Endodermal cell (in vitro differentiated cells): ENCODE results near the gene MFN2. TPM values are rescaled to one million over a fixed set of nuclear protein-coding genes. Genes with fewer than 3 reads are reported as not detected.

ENCODE experiments used
- DNase-seq: peaks from one replicate; pipeline ENCODE4 v3.0.0-alpha.2; 2017
- H3K27ac ChIP-seq: 2 replicates; pipeline ENCODE4 v1.5.1; 2013; ENCODE audit warnings: mild to moderate bottlenecking, low read depth, low read length, moderate library complexity
- H3K27me3 ChIP-seq: 2 replicates; pipeline ENCODE4 v1.6.1; 2013; ENCODE audit warnings: mild to moderate bottlenecking, low read length, moderate library complexity; ENCODE audit not compliant: insufficient read depth, control insufficient read depth, poor library complexity, severe bottlenecking
- H3K36me3 ChIP-seq: 2 replicates; pipeline ENCODE4 v1.7.0; 2013; ENCODE audit warnings: mild to moderate bottlenecking, low read length, moderate library complexity; ENCODE audit not compliant: control insufficient read depth, insufficient read depth
- H3K4me1 ChIP-seq: one replicate; pipeline ENCODE4 v1.7.0; 2013; ENCODE audit warnings: low read length; ENCODE audit not compliant: control insufficient read depth, insufficient read depth
- H3K4me3 ChIP-seq: 2 replicates; pipeline ENCODE4 v1.5.1; 2013; ENCODE audit warnings: mild to moderate bottlenecking, low read length, moderate library complexity
- H3K9ac ChIP-seq: 2 replicates; pipeline ENCODE4 v1.6.1; 2013; ENCODE audit warnings: mild to moderate bottlenecking, low read length, moderate library complexity; ENCODE audit not compliant: poor library complexity, severe bottlenecking; ENCODE audit errors: extremely low read depth
- H3K9me3 ChIP-seq: 2 replicates; pipeline ENCODE4 v1.6.1; 2013; ENCODE audit warnings: mild to moderate bottlenecking, low read length, moderate library complexity; ENCODE audit not compliant: control insufficient read depth
- H3K27ac Mint-ChIP-seq: 2 replicates; pipeline ENCODE4 v1.8.0; 2020; ENCODE audit warnings: mixed read lengths
- H3K27me3 Mint-ChIP-seq: 2 replicates; pipeline ENCODE4 v1.8.0; 2021; ENCODE audit warnings: mild to moderate bottlenecking, mixed read lengths; ENCODE audit not compliant: insufficient read depth
- H3K36me3 Mint-ChIP-seq: 2 replicates; pipeline ENCODE4 v1.8.0; 2020; ENCODE audit warnings: low read depth, mixed read lengths
- H3K4me1 Mint-ChIP-seq: 2 replicates; pipeline ENCODE4 v1.8.0; 2020; ENCODE audit warnings: mixed read lengths
- H3K4me3 Mint-ChIP-seq: 2 replicates; pipeline ENCODE4 v1.8.0; 2020; ENCODE audit warnings: mild to moderate bottlenecking, moderate library complexity, mixed read lengths
- H3K9me3 Mint-ChIP-seq: 2 replicates; pipeline ENCODE4 v1.8.0; 2020; ENCODE audit warnings: mild to moderate bottlenecking, mixed read lengths
- CTCF ChIP-seq: fragments of 200-600 bp; sonication (generic); conservative IDR thresholded peaks from 2 replicates; pipeline ENCODE4 v1.5.0; 2021; ENCODE audit warnings: antibody characterized with exemption, mild to moderate bottlenecking
- WGBS, 2 experiments: methylation state at CpG; one replicate each; pipeline versions ENCODE4 v1.1.5 to v1.1.7; 2013; ENCODE audit warnings: missing lambda C conversion rate in 2 of 2, mixed read lengths in 1 of 2; ENCODE audit not compliant: insufficient coverage in 1 of 2, insufficient read length in 1 of 2; 5-methylcytosine and 5-hydroxymethylcytosine counted together
- total RNA-seq, 2 donors: library from RNA; stranded (reverse); fragmentation: NEBNext Ultra II Directional in 1 of 2; extraction: Animal tissue kit (Norgen Biotek cat#: 25700) in 1 of 2; gene quantifications; 2 replicates in 1 of 2; 3 replicates in 1 of 2; pipeline ENCODE4 v1.2.1, GENCODE V29; 2021

MFN2 gene
- total RNA-seq, 2 donors from 2014 or later: 41.7 to 56.3 TPM

GRCh38 chr1:12028248-12028647, 48.0 kb downstream of the MFN2 start:
- H3K36me3 ChIP-seq: peaks cover 67% of the 10 kb centered on the region
- no peaks in the 10 kb centered on the region for H3K4me1 ChIP-seq
- no peak overlapping the region for H3K4me3 ChIP-seq
- H3K4me1 Mint-ChIP-seq: no peaks in the 10 kb centered on the region
- no peak for DNase-seq
- H3K4me3 Mint-ChIP-seq: no peak overlapping the region
- no peaks in the 10 kb centered on the region for H3K27me3 Mint-ChIP-seq
- H3K27ac ChIP-seq: no peak overlapping the region
- no peaks in the 10 kb centered on the region for H3K9me3 ChIP-seq
- WGBS, 2 experiments: 93 to 94% methylated on average over 8 of the region's 8 CpGs
- H3K9ac ChIP-seq: no peak overlapping the region
- peaks cover 61% of the 10 kb centered on the region for H3K36me3 Mint-ChIP-seq
- no peaks in the 10 kb centered on the region for H3K27me3 ChIP-seq
- H3K27ac Mint-ChIP-seq: no peak overlapping the region
- no peak for TF ChIP-seq CTCF
- no peaks in the 10 kb centered on the region for H3K9me3 Mint-ChIP-seq

GRCh38 chr1:12028957-12029511, 48.8 kb downstream of the MFN2 start:
- Histone ChIP-seq H3K4me3 (no peak overlapping the region), H3K36me3 (peaks cover 62% of the 10 kb centered on the region), H3K9ac (no peak overlapping the region), H3K9me3 (no peaks in the 10 kb centered on the region), H3K27ac (no peak overlapping the region), H3K4me1 (no peaks in the 10 kb centered on the region), H3K27me3 (no peaks in the 10 kb centered on the region)
- WGBS, 2 experiments: 93 to 98% methylated on average over 9 to 19 of the region's 19 CpGs
- Mint-ChIP-seq H3K36me3 (peaks cover 58% of the 10 kb centered on the region), H3K27ac (no peak overlapping the region), H3K9me3 (no peaks in the 10 kb centered on the region), H3K4me1 (no peaks in the 10 kb centered on the region), H3K4me3 (no peak overlapping the region), H3K27me3 (no peaks in the 10 kb centered on the region)
- no peak for DNase-seq
- no peak for TF ChIP-seq CTCF

- peaks cover 54% of the 10 kb centered on the region for H3K36me3 ChIP-seq
- H3K9ac ChIP-seq: no peak overlapping the region
- Mint-ChIP-seq H3K36me3 (peaks cover 53% of the 10 kb centered on the region), H3K27ac (no peak overlapping the region), H3K27me3 (no peaks in the 10 kb centered on the region), H3K4me3 (no peak overlapping the region), H3K9me3 (no peaks in the 10 kb centered on the region), H3K4me1 (no peaks in the 10 kb centered on the region)
- H3K4me3 ChIP-seq: no peak overlapping the region
- no peaks in the 10 kb centered on the region for H3K4me1 ChIP-seq
- TF ChIP-seq CTCF: no peak
- H3K27ac ChIP-seq: no peak overlapping the region
- H3K27me3 ChIP-seq: no peaks in the 10 kb centered on the region
- 93 to 95% methylated on average over 25 to 32 of the region's 32 CpGs for WGBS, 2 experiments
- H3K9me3 ChIP-seq: no peaks in the 10 kb centered on the region
- no peak for DNase-seq
Measured at GRCh38 chr1:12029720-12030339, 49.6 kb downstream of the MFN2 start.
